ENCODE data around the gene CIZ1.
A peak's percentile ranks its signal among the peaks of the same experiment; 100 is the strongest.

Gene CIZ1

DNA sequence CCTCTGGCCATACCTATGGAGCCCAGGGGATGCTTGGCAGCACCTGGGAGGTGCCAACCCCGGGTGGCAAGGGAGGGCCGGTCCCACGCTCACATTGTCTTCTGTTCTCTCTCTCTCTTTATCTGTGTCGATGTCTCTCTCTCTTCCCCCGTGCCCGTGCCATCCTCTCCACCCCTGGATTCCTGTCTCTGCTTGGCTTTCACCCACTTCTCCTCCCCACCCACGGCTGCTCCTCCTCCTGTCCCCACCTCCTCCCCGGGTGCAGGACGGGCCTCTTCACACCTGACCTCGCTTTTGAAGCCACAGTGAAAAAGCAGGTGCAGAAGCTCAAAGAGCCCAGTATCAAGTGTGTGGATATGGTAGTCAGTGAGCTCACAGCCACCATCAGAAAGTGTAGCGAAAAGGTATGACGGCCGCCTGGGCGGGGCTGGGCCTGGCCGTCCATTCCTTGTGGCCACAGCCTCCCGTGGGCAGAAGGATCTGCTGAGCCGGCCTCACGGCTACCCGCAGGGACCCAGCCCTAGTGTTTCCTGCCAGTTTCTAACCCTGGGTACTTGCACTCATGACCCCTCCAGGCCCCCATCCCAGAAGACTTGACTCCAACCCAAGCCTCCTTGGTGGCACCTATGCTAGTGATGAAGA is 34.5 kb upstream of the CIZ1 start:
- no peak for DNase-seq (ENCODE audit: low read depth)
- H3K4me3 ChIP-seq (ENCODE audit: low read depth, low read length), result no peak overlapping the region
- TF ChIP-seq, protein P1, sequence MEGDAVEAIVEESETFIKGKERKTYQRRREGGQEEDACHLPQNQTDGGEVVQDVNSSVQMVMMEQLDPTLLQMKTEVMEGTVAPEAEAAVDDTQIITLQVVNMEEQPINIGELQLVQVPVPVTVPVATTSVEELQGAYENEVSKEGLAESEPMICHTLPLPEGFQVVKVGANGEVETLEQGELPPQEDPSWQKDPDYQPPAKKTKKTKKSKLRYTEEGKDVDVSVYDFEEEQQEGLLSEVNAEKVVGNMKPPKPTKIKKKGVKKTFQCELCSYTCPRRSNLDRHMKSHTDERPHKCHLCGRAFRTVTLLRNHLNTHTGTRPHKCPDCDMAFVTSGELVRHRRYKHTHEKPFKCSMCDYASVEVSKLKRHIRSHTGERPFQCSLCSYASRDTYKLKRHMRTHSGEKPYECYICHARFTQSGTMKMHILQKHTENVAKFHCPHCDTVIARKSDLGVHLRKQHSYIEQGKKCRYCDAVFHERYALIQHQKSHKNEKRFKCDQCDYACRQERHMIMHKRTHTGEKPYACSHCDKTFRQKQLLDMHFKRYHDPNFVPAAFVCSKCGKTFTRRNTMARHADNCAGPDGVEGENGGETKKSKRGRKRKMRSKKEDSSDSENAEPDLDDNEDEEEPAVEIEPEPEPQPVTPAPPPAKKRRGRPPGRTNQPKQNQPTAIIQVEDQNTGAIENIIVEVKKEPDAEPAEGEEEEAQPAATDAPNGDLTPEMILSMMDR (IDR thresholded peaks at IDR 0.05; ENCODE audit: control insufficient read depth, extremely low read depth, insufficient read depth), result no peak

DNA sequence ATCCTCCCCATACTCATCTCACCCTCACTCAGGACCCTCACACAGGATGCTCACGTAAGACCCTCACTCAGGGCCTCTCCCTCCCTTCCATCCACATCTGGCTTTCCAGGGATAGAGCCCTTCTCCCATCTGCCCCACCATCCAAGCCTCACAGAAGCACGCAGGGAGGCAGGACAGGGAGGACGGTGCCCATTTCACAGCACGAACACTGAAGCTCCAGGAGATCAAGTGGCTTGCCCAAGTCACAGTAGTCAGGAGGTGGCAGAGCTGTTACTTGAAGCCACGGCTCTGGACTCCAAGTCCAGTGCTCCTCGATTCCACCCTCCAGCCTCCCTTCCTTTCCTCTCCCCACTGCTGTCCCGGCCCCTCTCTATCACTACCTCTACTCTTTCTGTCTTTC is 33.5 kb upstream of the CIZ1 start:
- no peak for DNase-seq (ENCODE audit: low read depth)
- no peak overlapping the region for H3K4me3 ChIP-seq (ENCODE audit: low read depth, low read length)
- TF ChIP-seq, protein P1 (IDR thresholded peaks at IDR 0.05; ENCODE audit: control insufficient read depth, extremely low read depth, insufficient read depth), result no peak

DNA sequence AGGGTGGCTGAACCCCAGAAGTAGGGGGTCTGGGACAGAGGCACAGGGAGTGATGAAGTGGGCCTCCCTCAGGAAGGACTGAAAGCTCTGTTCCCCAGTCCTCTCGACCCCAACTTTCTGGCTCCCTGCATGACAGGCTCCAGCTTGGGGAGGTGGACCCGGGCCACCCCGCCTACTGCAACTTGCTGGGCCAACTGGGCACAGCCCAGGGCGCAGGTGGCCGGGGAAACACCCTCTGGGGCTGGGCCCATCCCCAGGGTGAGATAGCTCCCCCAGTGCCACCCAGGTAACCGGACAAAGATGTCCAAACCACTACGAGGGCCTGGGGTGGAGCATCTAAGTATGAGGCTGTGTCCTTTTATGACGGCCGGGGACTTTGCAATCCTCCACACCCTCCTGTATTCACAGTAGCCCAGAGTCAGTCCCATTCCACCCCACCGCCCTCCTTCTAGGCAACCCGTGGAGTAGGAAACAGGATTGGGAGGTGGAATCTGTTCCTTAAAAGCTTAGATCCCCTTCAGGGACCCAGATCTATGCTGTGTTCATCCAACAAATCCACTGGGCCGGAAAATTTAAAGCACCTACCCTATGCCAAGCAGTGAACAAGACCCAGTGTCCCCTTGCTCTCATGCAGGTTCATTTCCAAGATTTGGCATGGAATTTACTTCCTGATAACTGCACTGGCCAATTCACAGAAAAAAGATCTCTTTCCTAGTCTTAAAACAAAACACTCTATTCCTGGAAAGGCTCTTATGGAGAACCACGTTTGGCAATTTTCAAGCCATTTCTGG is 31.7 kb upstream of the CIZ1 start:
- H3K4me3 ChIP-seq (ENCODE audit: low read depth, low read length), result no peak overlapping the region
- TF ChIP-seq, protein P1 (IDR thresholded peaks at IDR 0.05; ENCODE audit: control insufficient read depth, extremely low read depth, insufficient read depth), result no peak
- DNase-seq (ENCODE audit: low read depth), result no peak

DNA sequence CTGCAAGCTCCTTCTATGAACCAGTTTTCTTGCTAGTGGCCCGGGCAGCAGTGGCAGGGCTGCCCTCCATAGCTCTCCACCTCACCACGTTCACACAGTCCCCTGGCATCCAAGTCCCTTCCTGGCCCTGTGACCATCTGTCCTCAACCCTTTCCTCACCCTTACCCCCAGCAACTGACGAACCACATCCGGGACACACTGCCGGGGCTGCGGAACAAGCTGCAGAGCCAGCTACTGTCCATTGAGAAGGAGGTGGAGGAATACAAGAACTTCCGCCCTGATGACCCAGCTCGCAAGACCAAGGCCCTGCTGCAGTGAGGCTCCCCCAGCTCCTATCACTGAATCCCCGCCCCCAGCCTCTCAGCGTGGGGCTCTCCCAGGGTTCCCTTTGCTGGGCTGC is 30.7 kb upstream of the CIZ1 start:
- TF ChIP-seq, protein P1 (IDR thresholded peaks at IDR 0.05; ENCODE audit: control insufficient read depth, extremely low read depth, insufficient read depth), result no peak
- DNase-seq (ENCODE audit: low read depth), result no peak
- no peak overlapping the region for H3K4me3 ChIP-seq (ENCODE audit: low read depth, low read length)

DNA sequence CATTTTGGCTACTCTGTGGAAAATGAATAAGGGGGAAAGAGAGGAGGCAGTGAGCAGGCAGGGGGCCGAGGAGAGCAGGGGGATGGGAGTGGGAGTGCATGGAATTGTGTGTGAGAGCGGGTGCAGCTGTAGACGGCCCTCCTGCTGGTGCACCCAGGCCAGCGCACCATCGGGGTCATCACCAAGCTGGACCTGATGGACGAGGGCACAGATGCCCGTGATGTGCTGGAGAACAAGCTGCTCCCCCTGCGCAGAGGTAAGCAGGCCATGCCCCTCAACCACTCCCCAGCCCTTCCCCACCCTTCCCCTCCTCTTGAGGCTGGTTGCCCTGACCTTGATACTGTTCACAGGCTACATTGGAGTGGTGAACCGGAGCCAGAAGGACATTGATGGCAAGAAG is 28.5 kb upstream of the CIZ1 start:
- TF ChIP-seq, protein P1 (IDR thresholded peaks at IDR 0.05; ENCODE audit: control insufficient read depth, extremely low read depth, insufficient read depth), result no peak
- no peak overlapping the region for H3K4me3 ChIP-seq (ENCODE audit: low read depth, low read length)
- DNase-seq (ENCODE audit: low read depth), result no peak

DNA sequence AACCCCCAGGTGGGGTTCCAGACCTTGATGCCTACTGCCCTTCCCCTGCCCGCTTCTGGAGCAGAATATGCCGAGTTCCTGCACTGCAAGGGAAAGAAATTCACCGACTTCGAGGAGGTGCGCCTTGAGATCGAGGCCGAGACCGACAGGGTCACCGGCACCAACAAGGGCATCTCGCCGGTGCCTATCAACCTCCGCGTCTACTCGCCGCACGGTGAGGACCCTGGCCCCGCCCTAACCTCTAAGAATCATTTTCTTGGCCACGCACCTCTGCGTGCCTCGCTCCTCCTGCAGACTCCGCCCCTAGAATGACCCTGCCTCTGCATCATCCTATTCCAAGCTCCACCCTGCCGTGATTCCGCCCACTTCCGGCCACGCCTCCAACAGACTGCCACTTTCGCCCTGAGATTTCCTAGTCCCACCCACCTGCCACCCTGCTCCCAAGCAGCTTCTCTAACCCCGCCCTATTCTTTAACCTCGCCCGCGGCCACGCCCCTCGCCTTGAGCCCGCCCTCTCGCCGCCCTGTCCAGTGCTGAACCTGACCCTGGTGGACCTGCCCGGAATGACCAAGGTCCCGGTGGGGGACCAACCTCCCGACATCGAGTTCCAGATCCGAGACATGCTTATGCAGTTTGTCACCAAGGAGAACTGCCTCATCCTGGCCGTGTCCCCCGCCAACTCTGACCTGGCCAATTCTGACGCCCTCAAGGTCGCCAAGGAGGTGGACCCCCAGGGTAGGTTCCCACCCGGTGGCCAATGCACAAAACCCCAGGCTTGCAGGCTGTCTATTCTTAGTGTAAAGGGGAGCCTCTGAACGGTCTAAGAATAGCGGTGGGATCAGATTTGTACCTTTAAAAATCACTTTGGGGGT is 27.4 kb upstream of the CIZ1 start:
- TF ChIP-seq, protein P1 (IDR thresholded peaks at IDR 0.05; ENCODE audit: control insufficient read depth, extremely low read depth, insufficient read depth), result no peak
- DNase-seq (ENCODE audit: low read depth), result peak; percentile 88
- H3K4me3 ChIP-seq (ENCODE audit: low read depth, low read length), result no peak overlapping the region
